ENCODE measurements around the gene RALGAPA2.

GRCh38 chr20:20440481-20440880 lies 272.0 kb downstream of the RALGAPA2 start:
- no peak for TF ChIP-seq POLR2A (IDR thresholded peaks at IDR 0.05)
- TF ChIP-seq, protein P1, sequence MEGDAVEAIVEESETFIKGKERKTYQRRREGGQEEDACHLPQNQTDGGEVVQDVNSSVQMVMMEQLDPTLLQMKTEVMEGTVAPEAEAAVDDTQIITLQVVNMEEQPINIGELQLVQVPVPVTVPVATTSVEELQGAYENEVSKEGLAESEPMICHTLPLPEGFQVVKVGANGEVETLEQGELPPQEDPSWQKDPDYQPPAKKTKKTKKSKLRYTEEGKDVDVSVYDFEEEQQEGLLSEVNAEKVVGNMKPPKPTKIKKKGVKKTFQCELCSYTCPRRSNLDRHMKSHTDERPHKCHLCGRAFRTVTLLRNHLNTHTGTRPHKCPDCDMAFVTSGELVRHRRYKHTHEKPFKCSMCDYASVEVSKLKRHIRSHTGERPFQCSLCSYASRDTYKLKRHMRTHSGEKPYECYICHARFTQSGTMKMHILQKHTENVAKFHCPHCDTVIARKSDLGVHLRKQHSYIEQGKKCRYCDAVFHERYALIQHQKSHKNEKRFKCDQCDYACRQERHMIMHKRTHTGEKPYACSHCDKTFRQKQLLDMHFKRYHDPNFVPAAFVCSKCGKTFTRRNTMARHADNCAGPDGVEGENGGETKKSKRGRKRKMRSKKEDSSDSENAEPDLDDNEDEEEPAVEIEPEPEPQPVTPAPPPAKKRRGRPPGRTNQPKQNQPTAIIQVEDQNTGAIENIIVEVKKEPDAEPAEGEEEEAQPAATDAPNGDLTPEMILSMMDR (IDR thresholded peaks at IDR 0.05) = no peak

All from body of pancreas (tissue), 4 donors.